Choroid plexus epithelial cell (primary cell): ENCODE measurements around the gene BAHD1.

Experiments
- DNase-seq: peaks from one replicate; pipeline ENCODE4 v3.0.0-alpha.2; 2010; ENCODE audit warnings: low read depth
- H3K4me3 ChIP-seq: 2 replicates; pipeline ENCODE4 v1.5.1; 2011; ENCODE audit warnings: low read depth, mild to moderate bottlenecking, control low read depth, low read length, moderate library complexity
- CTCF ChIP-seq: conservative IDR thresholded peaks from 2 replicates; pipeline ENCODE4 v1.5.1; 2011; ENCODE audit warnings: low read depth, mild to moderate bottlenecking, control low read depth, inconsistent platforms, low read length, moderate library complexity

BAHD1 gene

GRCh38 chr15:40407330-40407990 lies 33.3 kb upstream of the BAHD1 start:
- H3K4me3 ChIP-seq = no peak overlapping the region
- no peak for TF ChIP-seq CTCF

GRCh38 chr15:40409366-40409765 lies 31.4 kb upstream of the BAHD1 start:
- no peak for DNase-seq
- no peak for TF ChIP-seq CTCF
- no peak overlapping the region for H3K4me3 ChIP-seq

More at GRCh38 chr15:40407330-40407990, 33.3 kb upstream of the BAHD1 start:
- DNase-seq = no peak

GRCh38 chr15:40410476-40410875 lies 30.3 kb upstream of the BAHD1 start:
- DNase-seq = no peak
- TF ChIP-seq CTCF = no peak
- no peak overlapping the region for H3K4me3 ChIP-seq

GRCh38 chr15:40412095-40412759 lies 28.5 kb upstream of the BAHD1 start:
- TF ChIP-seq CTCF = no peak
- H3K4me3 ChIP-seq = no peak overlapping the region
- DNase-seq = no peak

GRCh38 chr15:40413036-40413435 lies 27.7 kb upstream of the BAHD1 start:
- H3K4me3 ChIP-seq = no peak overlapping the region
- no peak for TF ChIP-seq CTCF
- no peak for DNase-seq

- TF ChIP-seq CTCF = no peak
- H3K4me3 ChIP-seq = no peak overlapping the region
- DNase-seq = no peak
These were observed 25.9 kb upstream of the BAHD1 start for GRCh38 chr15:40414816-40415215.

GRCh38 chr15:40415226-40415625 lies 25.5 kb upstream of the BAHD1 start:
- no peak overlapping the region for H3K4me3 ChIP-seq
- no peak for DNase-seq
- TF ChIP-seq CTCF = no peak
